OCI-LY7 (cell line): ENCODE measurements around the gene MYBPC1. TPM values are rescaled to one million over a fixed set of nuclear protein-coding genes. Genes with fewer than 3 reads are reported as not detected.

ENCODE experiments used
- BruUV-seq: library from RNA; stranded (reverse); fragments of 400-500 nt; replicated peaks from 2 replicates; lab custom pipeline; 2021; lab: Mats Ljungman, UMichigan
- CTCF ChIA-PET: fragments of 300-600 bp; sonication (Branson Sonifier 250); formaldehyde crosslinking; loops from one replicate; lab custom pipeline; 2022; ENCODE audit warnings: antibody characterized with exemption; ENCODE audit not compliant: unreplicated experiment; lab: Charles Lee
- POLR2A ChIA-PET: fragments of 300-600 bp; sonication (Branson Sonifier 250); formaldehyde crosslinking; loops from one replicate; lab custom pipeline; 2022; ENCODE audit warnings: antibody characterized with exemption; lab: Charles Lee
- DNase-seq: peaks from one replicate; pipeline ENCODE4 v3.0.0-alpha.2; 2015; ENCODE audit warnings: low spot score
- H2AFZ ChIP-seq: fragments of 200-600 bp; sonication (generic), shearing (Covaris generic); 2 replicates; pipeline ENCODE4 v1.6.1; 2014; ENCODE audit warnings: mild to moderate bottlenecking, antibody characterized with exemption, low read length, moderate library complexity
- H3K27ac ChIP-seq: fragments of 200-600 bp; sonication (generic); 2 replicates; pipeline ENCODE4 v1.5.1; 2014; ENCODE audit warnings: mixed run types, low read depth, mild to moderate bottlenecking, moderate library complexity, low read length, inconsistent platforms; ENCODE audit not compliant: poor library complexity, severe bottlenecking
- H3K36me3 ChIP-seq: fragments of 200-600 bp; sonication (generic); 2 replicates; pipeline ENCODE4 v1.6.1; 2014; ENCODE audit warnings: mild to moderate bottlenecking, antibody characterized with exemption, low read length, moderate library complexity, mixed read lengths; ENCODE audit not compliant: insufficient read depth
- H3K4me1 ChIP-seq: fragments of 200-600 bp; sonication (generic); 2 replicates; pipeline ENCODE4 v1.5.1; 2014; ENCODE audit warnings: mild to moderate bottlenecking, low read length; ENCODE audit not compliant: insufficient read depth, poor library complexity, severe bottlenecking
- H3K4me2 ChIP-seq: fragments of 200-600 bp; sonication (generic); 2 replicates; pipeline ENCODE4 v1.6.1; 2014; ENCODE audit warnings: mild to moderate bottlenecking, low read length
- H3K4me3 ChIP-seq: fragments of 200-600 bp; sonication (generic); 2 replicates; pipeline ENCODE4 v1.5.1; 2014; ENCODE audit warnings: mild to moderate bottlenecking, low read depth, low read length; ENCODE audit not compliant: poor library complexity, severe bottlenecking
- H3K79me2 ChIP-seq: fragments of 200-600 bp; sonication (generic); 2 replicates; pipeline ENCODE4 v1.6.1; 2016; ENCODE audit warnings: low read depth, mild to moderate bottlenecking, low read length, moderate library complexity, mixed read lengths; ENCODE audit not compliant: insufficient read depth
- H3K9me2 ChIP-seq: fragments of 200-600 bp; sonication (generic); 2 replicates; pipeline ENCODE4 v1.6.1; 2016; ENCODE audit warnings: mild to moderate bottlenecking, low read length, mixed read lengths; ENCODE audit not compliant: insufficient read depth
- H3K9me3 ChIP-seq: fragments of 200-600 bp; sonication (generic); 2 replicates; pipeline ENCODE4 v1.6.1; 2014; ENCODE audit warnings: mild to moderate bottlenecking, mixed run types, low read length, mixed read lengths
- H4K20me1 ChIP-seq: fragments of 200-600 bp; sonication (generic); 2 replicates; pipeline ENCODE4 v1.6.1; 2014; ENCODE audit warnings: mild to moderate bottlenecking, antibody characterized with exemption, low read length, moderate library complexity, mixed read lengths; ENCODE audit not compliant: insufficient read depth
- EZH2phosphoT487 ChIP-seq: fragments of 200-600 bp; sonication (generic); IDR thresholded peaks from 2 replicates; pipeline ENCODE4 v1.6.1; 2018; ENCODE audit warnings: low read depth, borderline replicate concordance, mild to moderate bottlenecking, mixed run types, antibody characterized with exemption, low read length, moderate library complexity, mixed read lengths
- intact Hi-C: fragments of 100-400 bp; cut with micrococcal nuclease; formaldehyde crosslinking; loops from one replicate; pipeline ENCODE4 v1.10.0; 2022; ENCODE audit not compliant: unreplicated experiment
- total RNA-seq, 2 experiments: library from RNA; depleted of rRNA in 1 of 2; stranded (reverse); fragments of >200 nt in 1 of 2; shearing (Covaris generic) in 1 of 2; gene quantifications; 2 replicates each; pipeline ENCODE4 v1.2.3, GENCODE V29; 2014 to 2022
- TF ChIP-seq, protein P1 (sequence below): fragments of 200-600 bp; sonication (generic); conservative IDR thresholded peaks from 2 replicates; pipeline ENCODE4 v1.5.1; 2014; ENCODE audit warnings: mild to moderate bottlenecking, antibody characterized with exemption, low read length, moderate library complexity, mixed read lengths

Gene MYBPC1
- total RNA-seq, 2 experiments from 2014 or later: not detected

GRCh38 chr12:101697197-101697929 lies 102.6 kb downstream of the MYBPC1 start, which contains the start of gene CHPT1:
TSS of gene CHPT1 (plus strand) at chr12:101697640. CDS start at chr12:101697862, 222 bp downstream.
- Histone ChIP-seq H3K36me3 (no peaks in the 10 kb centered on the region; the same call in 1 of the 2 replicates), H3K9me2 (no peaks in the 10 kb centered on the region), H3K9me3 (peaks cover 6% of the 10 kb centered on the region; the same call in 1 of the 2 replicates), H3K4me3 (peak within 1 kb of the TSS; percentile 80), H3K27ac (peak within 1 kb of the TSS; percentile 56), H3K79me2 (peaks cover 16% of the 10 kb centered on the region; the same call in 1 of the 2 replicates), H2AFZ (peak within 1 kb of the TSS; percentile 97), H3K4me2 (peak within 1 kb of the TSS; percentile 97), H3K4me1 (peaks cover 45% of the 10 kb centered on the region), H4K20me1 (no peaks in the 10 kb centered on the region; the same call in 1 of the 2 replicates)
- DNase-seq: peak; percentile 83
- ChIA-PET CTCF (no interaction called here), POLR2A (interaction anchor here (1.5 kb wide), 1 partner anchor 25 kb away, joined by 3 read pairs; no protein-coding TSS in a partner anchor)
- intact Hi-C loops: loop anchor here (2.0 to 5.0 kb wide), 2 partner anchors 27 to 135 kb away; partner anchors contain the start of gene GNPTAB
- no TSS peak for BruUV-seq
- TF ChIP-seq, protein P1, sequence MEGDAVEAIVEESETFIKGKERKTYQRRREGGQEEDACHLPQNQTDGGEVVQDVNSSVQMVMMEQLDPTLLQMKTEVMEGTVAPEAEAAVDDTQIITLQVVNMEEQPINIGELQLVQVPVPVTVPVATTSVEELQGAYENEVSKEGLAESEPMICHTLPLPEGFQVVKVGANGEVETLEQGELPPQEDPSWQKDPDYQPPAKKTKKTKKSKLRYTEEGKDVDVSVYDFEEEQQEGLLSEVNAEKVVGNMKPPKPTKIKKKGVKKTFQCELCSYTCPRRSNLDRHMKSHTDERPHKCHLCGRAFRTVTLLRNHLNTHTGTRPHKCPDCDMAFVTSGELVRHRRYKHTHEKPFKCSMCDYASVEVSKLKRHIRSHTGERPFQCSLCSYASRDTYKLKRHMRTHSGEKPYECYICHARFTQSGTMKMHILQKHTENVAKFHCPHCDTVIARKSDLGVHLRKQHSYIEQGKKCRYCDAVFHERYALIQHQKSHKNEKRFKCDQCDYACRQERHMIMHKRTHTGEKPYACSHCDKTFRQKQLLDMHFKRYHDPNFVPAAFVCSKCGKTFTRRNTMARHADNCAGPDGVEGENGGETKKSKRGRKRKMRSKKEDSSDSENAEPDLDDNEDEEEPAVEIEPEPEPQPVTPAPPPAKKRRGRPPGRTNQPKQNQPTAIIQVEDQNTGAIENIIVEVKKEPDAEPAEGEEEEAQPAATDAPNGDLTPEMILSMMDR: no peak
- no peak for TF ChIP-seq EZH2phosphoT487

GRCh38 chr12:101697930-101698799 lies 103.4 kb downstream of the MYBPC1 start:
- TF ChIP-seq, protein P1: no peak
- no peak for TF ChIP-seq EZH2phosphoT487
- peak overlapping the region; percentile 97 for H3K4me2 ChIP-seq
- peaks cover 6% of the 10 kb centered on the region; the same call in 1 of the 2 replicates for H3K9me3 ChIP-seq
- peaks cover 16% of the 10 kb centered on the region; the same call in 1 of the 2 replicates for H3K79me2 ChIP-seq
- H3K9me2 ChIP-seq: no peaks in the 10 kb centered on the region
- DNase-seq: peak; percentile 53
- H3K36me3 ChIP-seq: no peaks in the 10 kb centered on the region; the same call in 1 of the 2 replicates
- ChIA-PET CTCF (interaction anchor here (1.0 kb wide), 1 partner anchor 65 kb away, joined by 3 read pairs; no protein-coding TSS in a partner anchor), POLR2A (interaction anchor here (1.2 to 1.7 kb wide), 3 partner anchors 10 to 74 kb away, joined by 3 to 6 read pairs (median 5); no protein-coding TSS in a partner anchor)
- intact Hi-C loops: loop anchor here (1.0 to 5.0 kb wide), 3 partner anchors 27 to 134 kb away; partner anchors contain the start of gene GNPTAB
- H3K4me3 ChIP-seq: peak overlapping the region; percentile 80
- peak overlapping the region; percentile 56 for H3K27ac ChIP-seq
- H2AFZ ChIP-seq: peak overlapping the region; percentile 89; the same call in 1 of the 2 replicates
- peaks cover 45% of the 10 kb centered on the region for H3K4me1 ChIP-seq
- no peaks in the 10 kb centered on the region; the same call in 1 of the 2 replicates for H4K20me1 ChIP-seq
- no TSS peak for BruUV-seq
